ENCODE results near the gene TBC1D17. TPM values are rescaled to one million over a fixed set of nuclear protein-coding genes. Genes with fewer than 3 reads are reported as not detected.

Gene TBC1D17
- 10 to 100 TPM; 22.6 to 24.0 TPM for total RNA-seq

DNA sequence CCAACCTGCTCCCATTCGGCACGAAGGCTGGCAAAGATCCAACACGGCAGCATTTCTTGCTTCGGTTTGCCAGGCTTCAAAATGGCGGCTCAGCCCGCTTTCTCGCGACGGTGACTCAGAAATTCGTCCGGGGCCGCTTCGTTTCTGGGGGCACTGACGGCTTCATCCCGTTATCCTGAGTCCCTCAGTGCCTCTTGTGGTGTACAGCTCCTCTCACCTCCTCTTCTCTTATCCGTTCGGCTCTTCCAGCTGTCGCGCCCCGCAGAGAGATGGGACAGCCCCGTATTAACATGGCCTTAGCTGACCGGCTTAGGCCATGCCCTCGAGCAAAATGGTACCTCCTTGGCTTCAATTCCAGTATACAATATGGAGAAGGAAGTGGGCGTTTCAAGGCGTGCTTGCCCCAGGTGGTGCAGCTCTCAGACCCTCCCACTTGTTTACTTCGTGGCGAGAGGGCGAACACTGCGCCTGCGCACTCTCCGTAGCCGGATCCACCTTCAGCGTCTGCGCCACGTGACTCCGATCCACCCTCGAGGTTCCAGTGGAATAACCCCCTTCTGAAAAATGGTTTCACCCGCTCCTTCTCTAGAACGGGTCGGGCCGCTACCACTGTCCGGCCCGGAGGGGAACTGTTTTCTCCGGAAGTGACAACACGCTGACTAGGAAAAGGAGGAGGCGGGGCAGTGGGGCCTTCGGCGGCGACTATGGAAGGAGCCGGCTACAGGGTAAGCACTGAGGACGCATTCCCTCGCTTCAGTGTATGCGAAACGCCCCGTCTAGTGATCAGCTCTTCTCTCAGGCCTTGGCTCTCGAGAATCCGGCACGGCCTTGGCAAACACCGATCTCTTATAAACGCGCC is at the start of gene TBC1D17, which contains the start of gene AKT1S1:
Gene TBC1D17, plus strand, starts transcription at position 683 of the 859 bp plus-strand sequence. Its CDS starts 22 bp downstream, at position 705.
Gene AKT1S1, minus strand, starts transcription at position 336 of the 859 bp plus-strand sequence. CDS start 4,060 bp downstream, outside the sequence.
- Mint-ChIP-seq H3K27me3 (no peaks in the 10 kb centered on the region), H3K27ac (no peak within 1 kb of the TSS), H3K4me3 (no peak within 1 kb of the TSS), H3K4me1 (peaks cover 22% of the 10 kb centered on the region), H3K36me3 (peaks cover 18% of the 10 kb centered on the region), H3K9me3 (no peaks in the 10 kb centered on the region)
- peak; percentile 98 for DNase-seq

DNA sequence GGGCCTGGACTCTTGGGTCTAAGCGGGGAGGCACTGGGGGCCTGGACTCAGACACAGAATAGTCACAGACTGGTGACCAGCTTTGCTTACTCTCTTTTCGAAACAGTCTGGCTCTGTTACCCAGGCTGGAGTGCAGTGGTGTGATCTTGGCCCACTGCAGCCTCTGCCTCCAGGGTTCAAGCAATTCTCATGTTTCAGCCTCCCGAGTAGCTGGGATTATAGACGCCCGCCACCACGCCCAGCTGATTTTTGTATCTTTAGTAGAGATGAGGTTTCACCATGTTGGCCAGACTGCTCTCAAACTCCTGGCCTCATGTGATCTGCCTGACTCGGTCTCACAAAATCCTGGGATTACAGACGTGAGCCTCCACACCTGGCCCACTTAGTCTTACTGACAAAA is 48.3 kb upstream of the TBC1D17 start:
- no peaks in the 10 kb centered on the region for H3K9me3 Mint-ChIP-seq

DNA sequence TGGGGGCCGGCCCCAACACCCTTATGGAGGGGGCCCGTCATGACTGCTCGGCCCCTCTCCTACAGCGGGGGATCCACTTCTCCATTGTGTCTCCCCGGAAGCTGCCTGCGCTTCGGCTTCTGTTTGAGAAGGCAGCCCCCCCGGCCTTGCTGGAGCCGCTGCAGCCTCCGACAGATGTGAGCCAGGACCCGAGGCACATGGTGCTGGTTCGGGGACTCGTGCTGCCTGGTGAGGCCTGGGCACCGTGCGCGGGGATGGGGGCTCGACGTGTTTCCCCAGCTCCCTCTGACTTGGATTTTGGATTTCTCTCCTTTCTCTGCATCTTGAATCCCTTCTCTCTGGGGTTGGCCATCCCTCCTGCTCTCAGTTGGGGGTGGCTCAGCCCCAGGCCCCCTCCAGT is 47.8 kb upstream of the TBC1D17 start:
- peaks cover 7% of the 10 kb centered on the region for H3K36me3 Mint-ChIP-seq
- DNase-seq: no peak
- no peaks in the 10 kb centered on the region for H3K27me3 Mint-ChIP-seq
- H3K4me1 Mint-ChIP-seq: no peaks in the 10 kb centered on the region
- no peak overlapping the region for H3K27ac Mint-ChIP-seq
- H3K4me3 Mint-ChIP-seq: no peak overlapping the region
- no peaks in the 10 kb centered on the region for H3K9me3 Mint-ChIP-seq

More for the DNA sequence above, 48.3 kb upstream of the TBC1D17 start:
- H3K4me3 Mint-ChIP-seq: no peak overlapping the region
- no peaks in the 10 kb centered on the region for H3K27me3 Mint-ChIP-seq
- DNase-seq: no peak
- no peaks in the 10 kb centered on the region for H3K4me1 Mint-ChIP-seq
- peaks cover 5% of the 10 kb centered on the region for H3K36me3 Mint-ChIP-seq
- no peak overlapping the region for H3K27ac Mint-ChIP-seq

DNA sequence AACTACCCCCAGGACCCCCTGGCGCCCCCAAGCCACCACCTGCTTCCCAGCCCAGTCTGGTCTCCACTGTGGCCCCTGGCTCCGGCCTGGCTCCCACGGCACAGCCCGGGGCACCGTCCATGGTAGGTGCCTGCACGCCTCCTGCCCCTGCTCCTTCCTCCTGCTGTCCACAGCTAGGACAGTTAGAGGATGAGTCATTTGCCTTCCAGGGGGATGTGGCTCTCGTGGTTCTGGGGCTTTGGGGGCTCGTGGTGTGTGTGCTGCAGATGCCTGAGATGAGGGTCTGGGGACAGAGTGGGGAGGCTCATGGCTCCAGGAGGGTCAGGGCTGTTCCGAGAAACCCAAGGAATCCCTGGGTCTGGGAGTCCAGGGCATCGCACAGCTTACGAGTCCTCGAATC is 46.7 kb upstream of the TBC1D17 start:
- Mint-ChIP-seq H3K9me3 (no peaks in the 10 kb centered on the region), H3K27ac (no peak overlapping the region), H3K4me3 (no peak overlapping the region), H3K36me3 (peaks cover 7% of the 10 kb centered on the region), H3K4me1 (no peaks in the 10 kb centered on the region), H3K27me3 (no peaks in the 10 kb centered on the region)
- no peak for DNase-seq

GRCh38 chr19:49831592-49831991 is 45.9 kb upstream of the TBC1D17 start:
- Mint-ChIP-seq H3K9me3 (no peaks in the 10 kb centered on the region), H3K36me3 (peaks cover 7% of the 10 kb centered on the region), H3K27me3 (no peaks in the 10 kb centered on the region), H3K27ac (no peak overlapping the region), H3K4me3 (no peak overlapping the region), H3K4me1 (no peaks in the 10 kb centered on the region)
- DNase-seq: no peak

GRCh38 chr19:49832556-49832955 is 44.9 kb upstream of the TBC1D17 start:
- DNase-seq: no peak
- Mint-ChIP-seq H3K9me3 (no peaks in the 10 kb centered on the region), H3K36me3 (peaks cover 8% of the 10 kb centered on the region), H3K4me1 (no peaks in the 10 kb centered on the region), H3K27ac (no peak overlapping the region), H3K27me3 (no peaks in the 10 kb centered on the region), H3K4me3 (no peak overlapping the region)

DNA sequence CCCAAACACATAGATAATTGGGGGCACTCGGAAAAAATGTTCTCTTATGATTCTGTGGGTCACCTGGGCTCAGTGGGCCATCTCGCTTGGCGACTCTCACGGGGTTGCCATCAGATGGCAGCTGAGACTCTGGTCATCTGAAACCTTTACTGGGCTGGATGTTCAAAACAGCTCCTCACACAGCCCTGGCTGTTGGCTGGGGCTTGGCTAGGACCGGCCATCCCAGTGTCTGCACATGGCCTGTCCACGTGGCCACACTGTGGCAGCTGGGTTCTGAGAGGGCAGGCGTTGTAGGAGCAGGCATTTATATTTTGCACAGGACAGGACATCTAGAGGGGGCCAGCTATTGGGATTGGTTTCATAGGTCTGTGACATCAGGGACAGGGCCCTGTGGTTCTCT is 43.9 kb upstream of the TBC1D17 start:
- Mint-ChIP-seq H3K27me3 (no peaks in the 10 kb centered on the region), H3K9me3 (no peaks in the 10 kb centered on the region), H3K27ac (no peak overlapping the region), H3K4me1 (no peaks in the 10 kb centered on the region), H3K36me3 (peaks cover 10% of the 10 kb centered on the region), H3K4me3 (no peak overlapping the region)
- no peak for DNase-seq

- Mint-ChIP-seq H3K4me1 (no peaks in the 10 kb centered on the region), H3K4me3 (no peak overlapping the region), H3K9me3 (no peaks in the 10 kb centered on the region), H3K27ac (no peak overlapping the region), H3K27me3 (no peaks in the 10 kb centered on the region), H3K36me3 (peaks cover 10% of the 10 kb centered on the region)
- DNase-seq: no peak
Measured at GRCh38 chr19:49835562-49835961, 41.9 kb upstream of the TBC1D17 start.

GRCh38 chr19:49836176-49837008 is 41.1 kb upstream of the TBC1D17 start:
- Mint-ChIP-seq H3K27ac (no peak overlapping the region), H3K27me3 (no peaks in the 10 kb centered on the region), H3K4me3 (no peak overlapping the region), H3K4me1 (no peaks in the 10 kb centered on the region), H3K9me3 (no peaks in the 10 kb centered on the region), H3K36me3 (peaks cover 10% of the 10 kb centered on the region)
- no peak for DNase-seq

GRCh38 chr19:49837009-49837310 is 40.5 kb upstream of the TBC1D17 start:
- Mint-ChIP-seq H3K4me1 (no peaks in the 10 kb centered on the region), H3K27me3 (no peaks in the 10 kb centered on the region), H3K4me3 (no peak overlapping the region), H3K27ac (peak overlapping the region; percentile 11), H3K9me3 (no peaks in the 10 kb centered on the region), H3K36me3 (peaks cover 10% of the 10 kb centered on the region)
- no peak for DNase-seq

DNA sequence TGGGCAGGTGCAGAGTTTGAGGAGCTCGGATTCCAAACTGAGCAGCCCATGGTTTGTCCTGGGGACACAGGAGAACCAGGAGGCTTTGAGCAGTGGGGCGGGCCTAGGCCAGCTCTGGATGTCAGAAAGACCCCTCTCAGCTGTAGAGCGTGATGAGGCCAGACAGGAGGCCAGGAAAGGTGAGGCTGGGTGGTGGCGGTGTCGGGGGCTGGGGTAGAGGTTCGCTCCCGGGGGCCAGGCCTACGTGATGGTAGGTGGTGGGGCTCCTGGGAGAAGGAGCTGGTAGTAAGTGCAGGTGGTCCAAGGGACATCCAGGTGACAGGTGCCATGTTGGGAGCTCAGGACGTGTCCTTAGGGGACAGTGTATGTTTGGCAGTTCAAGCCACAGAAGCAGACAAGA is 40.1 kb upstream of the TBC1D17 start:
- no peaks in the 10 kb centered on the region for H3K9me3 Mint-ChIP-seq
- no peaks in the 10 kb centered on the region for H3K27me3 Mint-ChIP-seq
- H3K4me1 Mint-ChIP-seq: no peaks in the 10 kb centered on the region
- peaks cover 7% of the 10 kb centered on the region for H3K36me3 Mint-ChIP-seq
- H3K27ac Mint-ChIP-seq: no peak overlapping the region
- H3K4me3 Mint-ChIP-seq: no peak overlapping the region
- no peak for DNase-seq

DNA sequence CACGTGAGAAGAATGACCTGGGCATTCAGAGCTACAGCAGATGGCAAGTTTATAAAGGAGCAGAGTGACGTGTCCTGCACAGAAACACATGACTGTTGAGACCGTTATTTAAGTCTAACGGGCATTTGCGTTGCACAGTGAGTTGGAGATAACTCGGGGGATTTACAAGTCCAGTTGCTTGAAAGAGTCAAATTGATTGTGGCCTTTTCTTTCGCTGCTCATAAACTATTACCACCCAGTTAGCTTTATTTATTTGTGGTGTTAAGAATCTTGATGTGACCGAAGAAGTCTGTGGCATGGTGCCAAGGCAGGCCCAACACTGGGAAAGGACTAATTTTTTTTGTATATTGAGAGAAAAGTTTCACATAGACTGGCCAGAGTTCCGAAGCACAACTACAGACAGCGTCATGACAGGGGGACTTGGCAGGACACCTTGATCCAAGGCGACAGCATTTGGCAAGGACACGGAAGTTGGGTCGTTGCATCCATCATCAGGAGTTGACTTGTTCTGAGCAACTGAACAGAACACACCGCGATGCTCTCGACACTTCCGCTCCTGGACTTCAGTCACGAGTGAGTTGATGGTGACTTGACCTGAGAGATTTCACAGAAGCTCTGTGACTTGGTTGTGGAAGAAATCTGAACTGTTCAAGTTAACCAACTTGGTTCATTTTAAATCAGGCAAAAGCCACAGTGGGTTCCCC is 38.5 kb upstream of the TBC1D17 start:
- Mint-ChIP-seq H3K4me1 (no peaks in the 10 kb centered on the region), H3K4me3 (no peak overlapping the region), H3K27ac (no peak overlapping the region), H3K9me3 (no peaks in the 10 kb centered on the region), H3K27me3 (no peaks in the 10 kb centered on the region), H3K36me3 (peaks cover 5% of the 10 kb centered on the region)
- DNase-seq: no peak

GRCh38 chr19:49839713-49840112 is 37.8 kb upstream of the TBC1D17 start:
- H3K36me3 Mint-ChIP-seq: peaks cover 4% of the 10 kb centered on the region
- H3K27me3 Mint-ChIP-seq: no peaks in the 10 kb centered on the region
- H3K27ac Mint-ChIP-seq: no peak overlapping the region
- no peak overlapping the region for H3K4me3 Mint-ChIP-seq
- H3K4me1 Mint-ChIP-seq: no peaks in the 10 kb centered on the region
- no peak for DNase-seq
- H3K9me3 Mint-ChIP-seq: no peaks in the 10 kb centered on the region

GRCh38 chr19:49840321-49840720 is 37.2 kb upstream of the TBC1D17 start:
- no peaks in the 10 kb centered on the region for H3K27me3 Mint-ChIP-seq
- H3K4me1 Mint-ChIP-seq: no peaks in the 10 kb centered on the region
- H3K9me3 Mint-ChIP-seq: no peaks in the 10 kb centered on the region
- H3K4me3 Mint-ChIP-seq: no peak overlapping the region
- H3K27ac Mint-ChIP-seq: no peak overlapping the region
- H3K36me3 Mint-ChIP-seq: peaks cover 4% of the 10 kb centered on the region
- no peak for DNase-seq

DNA sequence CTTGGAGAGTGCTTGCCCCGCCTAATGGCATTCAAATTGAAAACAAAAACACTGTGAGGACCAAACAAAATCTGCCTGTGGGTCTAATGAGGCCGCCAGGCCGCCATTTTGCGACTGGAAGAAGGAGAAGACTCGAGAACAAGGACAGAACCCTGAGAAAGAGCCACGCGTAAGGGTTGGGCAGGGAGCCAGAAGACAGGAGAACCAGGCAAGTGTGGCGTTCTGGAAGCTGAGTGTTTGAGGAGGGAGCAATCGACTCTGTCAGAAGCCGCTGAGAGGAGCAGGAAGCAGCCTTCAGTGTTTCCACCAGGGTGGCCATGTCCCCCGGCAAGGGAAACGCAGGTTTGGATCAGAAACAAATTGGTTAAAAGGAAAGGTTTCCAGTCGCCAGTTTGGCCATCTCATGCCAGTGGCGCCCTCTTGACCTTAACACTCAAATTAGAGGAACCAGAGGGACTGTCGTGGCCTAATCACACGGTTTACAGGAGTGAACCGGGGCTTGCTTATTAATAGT is 36.7 kb upstream of the TBC1D17 start:
- Mint-ChIP-seq H3K4me1 (no peaks in the 10 kb centered on the region), H3K4me3 (no peak overlapping the region), H3K27me3 (no peaks in the 10 kb centered on the region), H3K27ac (no peak overlapping the region), H3K36me3 (peaks cover 4% of the 10 kb centered on the region), H3K9me3 (no peaks in the 10 kb centered on the region)
- no peak for DNase-seq

Measured in activated naive CD8-positive, alpha-beta T cell treated with anti-CD3 and anti-CD28 coated beads for 36 hours (primary cell).